GM12878 (cell line): ENCODE data around the gene UBE2E3. TPM values are rescaled to one million over a fixed set of nuclear protein-coding genes. Genes with fewer than 3 reads are reported as not detected.

ENCODE experiments used
- ATAC-seq: fragments of 200-7000 bp; cut with Tn5 transposase; 3 replicates; pipeline ENCODE4 v1.9.1; 2020; ENCODE audit warnings: mild to moderate bottlenecking, moderate library complexity
- BruUV-seq: library from RNA; stranded (reverse); fragments of 400-500 nt; replicated peaks from 2 replicates; lab custom pipeline; 2021; lab: Mats Ljungman, UMichigan
- CTCF ChIA-PET: fragments of 300-600 bp; sonication (Branson Sonifier 250); formaldehyde crosslinking; extraction: SDS; loops from one replicate; lab custom pipeline; 2021; ENCODE audit warnings: inconsistent platforms; lab: Yijun Ruan, JAX
- POLR2A ChIA-PET: fragments of 350-600 bp; formaldehyde crosslinking; extraction: SDS; loops from one replicate; lab custom pipeline; 2021; ENCODE audit warnings: inconsistent platforms; lab: Charles Lee
- RAD21 ChIA-PET: fragments of 300-600 bp; sonication (Branson Sonifier 250); formaldehyde crosslinking; loops from one replicate; lab custom pipeline; 2023; ENCODE audit warnings: antibody characterized with exemption; ENCODE audit not compliant: unreplicated experiment; lab: Charles Lee
- SMC1A ChIA-PET: fragments of 300-600 bp; sonication (Branson Sonifier 250); formaldehyde crosslinking; loops from one replicate; lab custom pipeline; 2023; ENCODE audit not compliant: unreplicated experiment, uncharacterized antibody; lab: Charles Lee
- DNase-seq: peaks from one replicate; pipeline ENCODE4 v3.0.0-alpha.2; 2011; ENCODE audit warnings: low read depth, low spot score
- FAIRE-seq: peaks from 3 replicates; lab custom pipeline; 2011; peaks lifted over from hg19 to GRCh38; lab: Jason Lieb, UNC
- H2AFZ ChIP-seq: 2 replicates; pipeline ENCODE4 v1.6.0; 2011; ENCODE audit warnings: low read depth, low read length, control low read depth; ENCODE audit not compliant: control insufficient read depth
- H3K27ac ChIP-seq: 2 replicates; pipeline ENCODE4 v1.5.1; 2011; ENCODE audit warnings: control low read depth; ENCODE audit not compliant: control insufficient read depth, insufficient read depth
- H3K27me3 ChIP-seq, 2 experiments: replicated peaks in 1 of 2; 2 replicates each; pipeline versions ENCODE4 v1.6.0 to v1.6.1; 2011; ENCODE audit warnings: low read length in 1 of 2; ENCODE audit not compliant: control insufficient read depth in 2 of 2, insufficient read depth in 2 of 2
- H3K36me3 ChIP-seq, 2 experiments: 2 replicates each; pipeline ENCODE4 v1.5.1; 2011; ENCODE audit warnings: low read length in 1 of 2; ENCODE audit not compliant: control insufficient read depth in 2 of 2, insufficient read depth in 2 of 2
- H3K4me1 ChIP-seq: 2 replicates; pipeline ENCODE4 v1.6.1; 2011; ENCODE audit warnings: mild to moderate bottlenecking, low read length, moderate library complexity, mixed read lengths; ENCODE audit not compliant: control insufficient read depth, insufficient read depth
- H3K4me2 ChIP-seq: 2 replicates; pipeline ENCODE4 v1.6.0; 2011; ENCODE audit warnings: control low read depth; ENCODE audit not compliant: control insufficient read depth, insufficient read depth
- H3K4me3 ChIP-seq: fragments of 200-600 bp; sonication (generic); 2 replicates; pipeline ENCODE4 v1.5.1; 2016
- H3K79me2 ChIP-seq: 2 replicates; pipeline ENCODE4 v1.6.0; 2011; ENCODE audit warnings: low read length; ENCODE audit not compliant: control insufficient read depth, insufficient read depth
- H3K9ac ChIP-seq: 2 replicates; pipeline ENCODE4 v1.8.0; 2011; ENCODE audit warnings: low read length, control low read depth, mixed read lengths; ENCODE audit not compliant: control insufficient read depth, insufficient read depth
- H3K9me3 ChIP-seq: replicated peaks from 3 replicates; pipeline ENCODE4 v1.5.1; 2011; ENCODE audit warnings: mild to moderate bottlenecking, low read length; ENCODE audit not compliant: control insufficient read depth, insufficient read depth
- H4K20me1 ChIP-seq: 2 replicates; pipeline ENCODE4 v1.6.0; 2011; ENCODE audit not compliant: control insufficient read depth, insufficient read depth
- CREB1 ChIP-seq: IDR thresholded peaks from 2 replicates; pipeline ENCODE4 v1.6.1; 2012; ENCODE audit warnings: low read depth, mild to moderate bottlenecking, inconsistent platforms
- CREM ChIP-seq: IDR thresholded peaks from 2 replicates; pipeline ENCODE4 v1.6.1; 2014; ENCODE audit warnings: antibody characterized with exemption, low read depth
- KAT2A ChIP-seq: conservative IDR thresholded peaks from 2 replicates; pipeline ENCODE4 v1.6.1; 2011; ENCODE audit warnings: low read depth, low read length; ENCODE audit not compliant: control insufficient read depth
- NFIC ChIP-seq: IDR thresholded peaks from 2 replicates; pipeline ENCODE4 v1.6.1; 2012; ENCODE audit warnings: low read depth, mild to moderate bottlenecking, inconsistent platforms, low read length, moderate library complexity
- PAX8 ChIP-seq: fragments of 450-650 bp; IDR thresholded peaks from 2 replicates; pipeline ENCODE4 v1.6.1; 2017; ENCODE audit warnings: mild to moderate bottlenecking, moderate library complexity
- RUNX3 ChIP-seq: IDR thresholded peaks from 2 replicates; pipeline ENCODE4 v1.6.1; 2012; ENCODE audit warnings: low read length, inconsistent platforms
- WGBS: methylation state at CpG from one replicate; pipeline ENCODE4 v1.1.6; 2016; ENCODE audit warnings: low lambda C conversion rate; ENCODE audit not compliant: insufficient replicate concordance, insufficient coverage; ENCODE audit errors: missing lambda C conversion rate; 5-methylcytosine and 5-hydroxymethylcytosine counted together
- in situ Hi-C: fragments of 300-500 bp; cut with MboI; formaldehyde crosslinking; loops from 9 replicates; pipeline ENCODE4 v1.14.3; 2018; ENCODE audit warnings: mixed read lengths
- intact Hi-C: fragments of 100-400 bp; cut with micrococcal nuclease; formaldehyde crosslinking; loops from one replicate; pipeline ENCODE4 v1.14.2; 2022; ENCODE audit not compliant: unreplicated experiment
- polyA plus RNA-seq, 11 experiments: library from polyadenylated mRNA; depleted of rRNA in 4 of 11; unstranded in 6 of 11; stranded (reverse) in 5 of 11; fragments of >200 nt; fragmentation: Nextera tagmentation in 4 of 11; fragmentation: Illumina TruSeq in 1 of 11; extraction: Ambion mirVana in 4 of 11; extraction: Trizol in 1 of 11; gene quantifications; 1 replicate in 1 of 11; 2 replicates in 10 of 11; pipeline versions ENCODE4 v1.2.1 to v1.2.3, GENCODE V29; 2011 to 2016; ENCODE audit warnings: inconsistent platforms in 2 of 11, missing spikeins in 2 of 11, low read depth in 1 of 11
- total RNA-seq, 4 experiments: library from RNA; depleted of rRNA in 3 of 4; stranded (reverse); fragments of >200 nt in 3 of 4; fragmentation: Illumina TruSeq in 1 of 4; extraction: Trizol in 1 of 4; gene quantifications; 2 replicates each; pipeline versions ENCODE4 v1.2.1 to v1.2.3, GENCODE V29; 2013 to 2021
- TF ChIP-seq, protein P1 (sequence below): fragments of 450-650 bp; IDR thresholded peaks from 2 replicates; pipeline ENCODE4 v1.6.1; 2018; ENCODE audit warnings: borderline replicate concordance, mild to moderate bottlenecking; ENCODE audit not compliant: partially characterized antibody
- TF ChIP-seq, protein P2 (sequence below): fragments of 450-650 bp; IDR thresholded peaks from 2 replicates; pipeline ENCODE4 v1.6.1; 2017; ENCODE audit warnings: mild to moderate bottlenecking, moderate library complexity
- TF ChIP-seq, protein P3 (sequence below): IDR thresholded peaks from 2 replicates; pipeline ENCODE4 v1.6.1; 2011; ENCODE audit warnings: borderline replicate concordance, low read depth, mild to moderate bottlenecking, moderate library complexity, low read length; ENCODE audit not compliant: insufficient read depth, poor library complexity, severe bottlenecking
- TF ChIP-seq, protein P4 (sequence below): fragments of 450-650 bp; IDR thresholded peaks from 2 replicates; pipeline ENCODE4 v1.6.1; 2016; ENCODE audit warnings: mild to moderate bottlenecking

UBE2E3 gene
- total and polyA plus RNA-seq, 10 of the 15 experiments (the other 5 are each of a cell fraction or from before 2014, with no cell fraction given), result 14.9 to 50.0 (median 26.2) TPM

DNA sequence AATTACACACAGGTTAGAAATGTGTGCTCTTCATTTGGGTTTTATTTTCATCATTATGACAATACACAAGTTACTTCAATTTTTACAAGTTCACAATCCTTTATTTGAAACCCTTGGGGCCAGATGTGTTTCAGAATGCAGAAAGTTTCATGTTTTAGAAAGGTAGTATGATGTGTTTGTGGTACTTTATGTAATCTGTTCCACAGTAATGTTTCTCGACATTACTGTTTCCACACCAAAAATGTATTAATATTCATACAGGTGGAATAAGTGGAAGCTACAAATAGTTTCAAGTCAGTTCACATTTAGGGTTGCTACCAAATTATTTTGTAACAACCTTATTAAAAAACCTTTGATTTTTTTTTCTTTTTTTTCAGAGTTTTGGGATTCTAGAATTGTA lies 10.4 kb downstream of the UBE2E3 start:
- Histone ChIP-seq H3K9ac (no peak overlapping the region), H4K20me1 (no peaks in the 10 kb centered on the region), H3K79me2 (peaks cover 3% of the 10 kb centered on the region), H3K36me3 (no peaks in the 10 kb centered on the region; a peak in 1 of 4 replicates), H3K27ac (no peak overlapping the region), H3K4me1 (peaks cover 12% of the 10 kb centered on the region), H3K4me3 (no peak overlapping the region), H3K4me2 (0 out of 2 replicates have a peak overlapping the region, but pooled peaks have one; percentile 10), H2AFZ (no peak overlapping the region), H3K27me3 (no peaks in the 10 kb centered on the region), H3K9me3 (no peaks in the 10 kb centered on the region)
- FAIRE-seq (no peak), ATAC-seq (peak; percentile 35), DNase-seq (no peak)
- ChIA-PET POLR2A (interaction anchor here (0.8 kb wide), 1 partner anchor 11 kb away, joined by 3 read pairs; no protein-coding TSS in a partner anchor), CTCF (interaction anchor here (1.0 to 3.1 kb wide), 6 partner anchors 10 to 867 kb away, joined by 4 to 27 read pairs (median 8); partner anchors contain the start of gene UBE2E3), RAD21 (interaction anchor here (1.6 kb wide), 2 partner anchors 10 to 68 kb away, joined by 4 to 9 read pairs; partner anchors contain the start of gene UBE2E3), SMC1A (interaction anchor here (1.3 to 1.9 kb wide), 2 partner anchors 16 to 56 kb away, joined by 3 to 4 read pairs; no protein-coding TSS in a partner anchor)
- intact Hi-C loops (no loop called here), in situ Hi-C loops (no loop called here)
- WGBS, result 58% methylated on average over 1 of the region's 1 CpG
- BruUV-seq, result no TSS peak
- TF ChIP-seq CREM (peak; percentile 36; the same call in 1 of the 2 replicates), PAX8 (no peak), RUNX3 (peak; percentile 68), KAT2A (no peak), CREB1 (no peak), NFIC (peak; percentile 75; the same call in 1 of the 2 replicates)
- TF ChIP-seq, protein P1, sequence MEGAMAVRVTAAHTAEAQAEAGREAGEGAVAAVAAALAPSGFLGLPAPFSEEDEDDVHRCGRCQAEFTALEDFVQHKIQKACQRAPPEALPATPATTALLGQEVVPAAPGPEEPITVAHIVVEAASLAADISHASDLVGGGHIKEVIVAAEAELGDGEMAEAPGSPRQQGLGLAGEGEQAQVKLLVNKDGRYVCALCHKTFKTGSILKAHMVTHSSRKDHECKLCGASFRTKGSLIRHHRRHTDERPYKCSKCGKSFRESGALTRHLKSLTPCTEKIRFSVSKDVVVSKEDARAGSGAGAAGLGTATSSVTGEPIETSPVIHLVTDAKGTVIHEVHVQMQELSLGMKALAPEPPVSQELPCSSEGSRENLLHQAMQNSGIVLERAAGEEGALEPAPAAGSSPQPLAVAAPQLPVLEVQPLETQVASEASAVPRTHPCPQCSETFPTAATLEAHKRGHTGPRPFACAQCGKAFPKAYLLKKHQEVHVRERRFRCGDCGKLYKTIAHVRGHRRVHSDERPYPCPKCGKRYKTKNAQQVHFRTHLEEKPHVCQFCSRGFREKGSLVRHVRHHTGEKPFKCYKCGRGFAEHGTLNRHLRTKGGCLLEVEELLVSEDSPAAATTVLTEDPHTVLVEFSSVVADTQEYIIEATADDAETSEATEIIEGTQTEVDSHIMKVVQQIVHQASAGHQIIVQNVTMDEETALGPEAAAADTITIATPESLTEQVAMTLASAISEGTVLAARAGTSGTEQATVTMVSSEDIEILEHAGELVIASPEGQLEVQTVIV, result no peak
- TF ChIP-seq, protein P2, sequence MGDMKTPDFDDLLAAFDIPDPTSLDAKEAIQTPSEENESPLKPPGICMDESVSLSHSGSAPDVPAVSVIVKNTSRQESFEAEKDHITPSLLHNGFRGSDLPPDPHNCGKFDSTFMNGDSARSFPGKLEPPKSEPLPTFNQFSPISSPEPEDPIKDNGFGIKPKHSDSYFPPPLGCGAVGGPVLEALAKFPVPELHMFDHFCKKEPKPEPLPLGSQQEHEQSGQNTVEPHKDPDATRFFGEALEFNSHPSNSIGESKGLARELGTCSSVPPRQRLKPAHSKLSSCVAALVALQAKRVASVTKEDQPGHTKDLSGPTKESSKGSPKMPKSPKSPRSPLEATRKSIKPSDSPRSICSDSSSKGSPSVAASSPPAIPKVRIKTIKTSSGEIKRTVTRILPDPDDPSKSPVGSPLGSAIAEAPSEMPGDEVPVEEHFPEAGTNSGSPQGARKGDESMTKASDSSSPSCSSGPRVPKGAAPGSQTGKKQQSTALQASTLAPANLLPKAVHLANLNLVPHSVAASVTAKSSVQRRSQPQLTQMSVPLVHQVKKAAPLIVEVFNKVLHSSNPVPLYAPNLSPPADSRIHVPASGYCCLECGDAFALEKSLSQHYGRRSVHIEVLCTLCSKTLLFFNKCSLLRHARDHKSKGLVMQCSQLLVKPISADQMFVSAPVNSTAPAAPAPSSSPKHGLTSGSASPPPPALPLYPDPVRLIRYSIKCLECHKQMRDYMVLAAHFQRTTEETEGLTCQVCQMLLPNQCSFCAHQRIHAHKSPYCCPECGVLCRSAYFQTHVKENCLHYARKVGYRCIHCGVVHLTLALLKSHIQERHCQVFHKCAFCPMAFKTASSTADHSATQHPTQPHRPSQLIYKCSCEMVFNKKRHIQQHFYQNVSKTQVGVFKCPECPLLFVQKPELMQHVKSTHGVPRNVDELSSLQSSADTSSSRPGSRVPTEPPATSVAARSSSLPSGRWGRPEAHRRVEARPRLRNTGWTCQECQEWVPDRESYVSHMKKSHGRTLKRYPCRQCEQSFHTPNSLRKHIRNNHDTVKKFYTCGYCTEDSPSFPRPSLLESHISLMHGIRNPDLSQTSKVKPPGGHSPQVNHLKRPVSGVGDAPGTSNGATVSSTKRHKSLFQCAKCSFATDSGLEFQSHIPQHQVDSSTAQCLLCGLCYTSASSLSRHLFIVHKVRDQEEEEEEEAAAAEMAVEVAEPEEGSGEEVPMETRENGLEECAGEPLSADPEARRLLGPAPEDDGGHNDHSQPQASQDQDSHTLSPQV, result no peak
- TF ChIP-seq, protein P3, sequence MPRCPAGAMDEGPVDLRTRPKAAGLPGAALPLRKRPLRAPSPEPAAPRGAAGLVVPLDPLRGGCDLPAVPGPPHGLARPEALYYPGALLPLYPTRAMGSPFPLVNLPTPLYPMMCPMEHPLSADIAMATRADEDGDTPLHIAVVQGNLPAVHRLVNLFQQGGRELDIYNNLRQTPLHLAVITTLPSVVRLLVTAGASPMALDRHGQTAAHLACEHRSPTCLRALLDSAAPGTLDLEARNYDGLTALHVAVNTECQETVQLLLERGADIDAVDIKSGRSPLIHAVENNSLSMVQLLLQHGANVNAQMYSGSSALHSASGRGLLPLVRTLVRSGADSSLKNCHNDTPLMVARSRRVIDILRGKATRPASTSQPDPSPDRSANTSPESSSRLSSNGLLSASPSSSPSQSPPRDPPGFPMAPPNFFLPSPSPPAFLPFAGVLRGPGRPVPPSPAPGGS, result no peak
- TF ChIP-seq, protein P4, sequence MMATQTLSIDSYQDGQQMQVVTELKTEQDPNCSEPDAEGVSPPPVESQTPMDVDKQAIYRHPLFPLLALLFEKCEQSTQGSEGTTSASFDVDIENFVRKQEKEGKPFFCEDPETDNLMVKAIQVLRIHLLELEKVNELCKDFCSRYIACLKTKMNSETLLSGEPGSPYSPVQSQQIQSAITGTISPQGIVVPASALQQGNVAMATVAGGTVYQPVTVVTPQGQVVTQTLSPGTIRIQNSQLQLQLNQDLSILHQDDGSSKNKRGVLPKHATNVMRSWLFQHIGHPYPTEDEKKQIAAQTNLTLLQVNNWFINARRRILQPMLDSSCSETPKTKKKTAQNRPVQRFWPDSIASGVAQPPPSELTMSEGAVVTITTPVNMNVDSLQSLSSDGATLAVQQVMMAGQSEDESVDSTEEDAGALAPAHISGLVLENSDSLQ, result no peak
